Mammary epithelial cell (primary cell): ENCODE measurements around the gene TMEM135.

Experiments used
- EZH2 ChIP-seq: IDR thresholded peaks from 2 replicates; pipeline ENCODE4 v1.6.1; 2012; ENCODE audit warnings: low read length, inconsistent platforms, borderline replicate concordance
- TF ChIP-seq, protein P1 (sequence below), 2 donors: IDR thresholded peaks in 1 of 2; conservative IDR thresholded peaks in 1 of 2; 2 replicates each; pipeline ENCODE4 v1.5.1; 2011 to 2012; ENCODE audit warnings: inconsistent platforms in 2 of 2, low read length in 2 of 2, mild to moderate bottlenecking in 2 of 2, control low read depth in 1 of 2, low read depth in 1 of 2; ENCODE audit not compliant: insufficient read depth in 1 of 2; ENCODE audit errors: extremely low read depth in 1 of 2

DNA sequence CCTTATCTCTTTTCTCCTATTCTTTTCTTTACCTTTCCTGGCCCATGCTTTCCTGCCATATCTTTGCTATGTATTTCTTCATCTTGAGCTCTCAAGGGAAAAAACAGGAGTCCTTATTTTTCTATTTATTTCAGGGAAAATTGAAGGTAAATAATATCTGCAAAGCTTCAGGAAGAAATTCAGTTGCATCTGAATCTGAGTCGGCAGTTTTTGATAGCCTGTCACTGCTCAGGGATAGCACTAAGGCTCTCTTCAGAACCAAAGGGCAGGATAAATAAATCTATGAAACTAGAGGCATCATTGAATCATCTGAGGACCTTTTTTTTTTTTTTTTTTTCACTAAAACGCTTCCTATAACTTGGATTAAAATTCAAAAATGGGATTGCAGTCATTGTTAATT lies 288.9 kb downstream of the TMEM135 start:
- TF ChIP-seq, protein P1, sequence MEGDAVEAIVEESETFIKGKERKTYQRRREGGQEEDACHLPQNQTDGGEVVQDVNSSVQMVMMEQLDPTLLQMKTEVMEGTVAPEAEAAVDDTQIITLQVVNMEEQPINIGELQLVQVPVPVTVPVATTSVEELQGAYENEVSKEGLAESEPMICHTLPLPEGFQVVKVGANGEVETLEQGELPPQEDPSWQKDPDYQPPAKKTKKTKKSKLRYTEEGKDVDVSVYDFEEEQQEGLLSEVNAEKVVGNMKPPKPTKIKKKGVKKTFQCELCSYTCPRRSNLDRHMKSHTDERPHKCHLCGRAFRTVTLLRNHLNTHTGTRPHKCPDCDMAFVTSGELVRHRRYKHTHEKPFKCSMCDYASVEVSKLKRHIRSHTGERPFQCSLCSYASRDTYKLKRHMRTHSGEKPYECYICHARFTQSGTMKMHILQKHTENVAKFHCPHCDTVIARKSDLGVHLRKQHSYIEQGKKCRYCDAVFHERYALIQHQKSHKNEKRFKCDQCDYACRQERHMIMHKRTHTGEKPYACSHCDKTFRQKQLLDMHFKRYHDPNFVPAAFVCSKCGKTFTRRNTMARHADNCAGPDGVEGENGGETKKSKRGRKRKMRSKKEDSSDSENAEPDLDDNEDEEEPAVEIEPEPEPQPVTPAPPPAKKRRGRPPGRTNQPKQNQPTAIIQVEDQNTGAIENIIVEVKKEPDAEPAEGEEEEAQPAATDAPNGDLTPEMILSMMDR (conservative IDR thresholded peaks at IDR 0.05 in 1 of 2, IDR thresholded peaks at IDR 0.05 in 1 of 2; ENCODE audit: extremely low read depth in 1 of 2, insufficient read depth in 1 of 2, low read depth in 1 of 2, low read length in 2 of 2) = no peak
- no peak for TF ChIP-seq EZH2
